Right cardiac atrium (tissue), 5 donors: ENCODE measurements around the gene MIA. TPM values are rescaled to one million over a fixed set of nuclear protein-coding genes. Genes with fewer than 3 reads are reported as not detected.
"Not testable (repeated sequence)": the region's sequence is repeated elsewhere in the genome, so short reads cannot be mapped to it uniquely, and the experiment has no call there.

ENCODE experiments used
- ATAC-seq, 2 donors: fragments of 200-7000 bp; cut with Tn5 transposase; one replicate each; pipeline versions ENCODE4 v1.8.0 to v1.9.1; 2020; ENCODE audit warnings: moderate library complexity in 2 of 2, mild to moderate bottlenecking in 1 of 2
- DNase-seq, 3 donors: peaks; one replicate each; pipeline ENCODE4 v3.0.0-alpha.2; 2020
- H3K27ac ChIP-seq: one replicate; pipeline ENCODE4 v1.5.1; 2013; ENCODE audit warnings: mild to moderate bottlenecking, low read length, control low read depth, moderate library complexity
- H3K27me3 ChIP-seq: one replicate; pipeline ENCODE4 v1.6.1; 2013; ENCODE audit not compliant: control insufficient read depth, insufficient read depth
- H3K4me1 ChIP-seq: one replicate; pipeline ENCODE4 v1.6.1; 2013; ENCODE audit warnings: low read length; ENCODE audit not compliant: control insufficient read depth, insufficient read depth
- H3K4me3 ChIP-seq: one replicate; pipeline ENCODE4 v1.5.1; 2013; ENCODE audit warnings: low read length, control low read depth
- H3K9me3 ChIP-seq: one replicate; pipeline ENCODE4 v1.6.1; 2013; ENCODE audit warnings: low read length; ENCODE audit not compliant: control insufficient read depth
- WGBS: extraction: QIAGEN DNeasy Blood & Tissue Kit; methylation state at CpG from one replicate; pipeline ENCODE4 v1.1.7; 2013; 5-methylcytosine and 5-hydroxymethylcytosine counted together
- intact Hi-C, 4 donors: fragments of 100-400 bp; cut with DNase I; formaldehyde crosslinking; loops; one replicate each; pipeline versions ENCODE4 v1.11.0 to v1.14.0; 2022 to 2023
- polyA plus RNA-seq: library from polyadenylated mRNA; stranded (reverse); fragments of 200-250 nt; gene quantifications from one replicate; pipeline ENCODE4 v1.2.3, GENCODE V29; 2013
- total RNA-seq, 4 donors: library from RNA; stranded (reverse); fragmentation: NEBNext Ultra II Directional; extraction: Animal tissue kit (Norgen Biotek cat#: 25700); gene quantifications; one replicate each; pipeline ENCODE4 v1.2.1, GENCODE V29; 2021
- donor health status: healthy with polysubstance abuse.
- donor health status: DM: no; HTN: yes; CAD: no.
- donor health status: DM: no; HTN: no; CAD: no.
- donor health status: DM: no; HTN: yes; CAD: no; lungs with severe emphysema.
- donor health status: DM: yes; HTN: yes; CAD: no.

Gene MIA
- total and polyA plus RNA-seq, 5 donors: 0.71 to 3.7 (median 1.6) TPM

- Histone ChIP-seq H3K27me3 (no peaks in the 10 kb centered on the region), H3K4me3 (no peak overlapping the region), H3K4me1 (peaks cover 4% of the 10 kb centered on the region), H3K27ac (no peak overlapping the region), H3K9me3 (no peaks in the 10 kb centered on the region)
- peak in 1 of 3 donors; percentile 19 for DNase-seq
- intact Hi-C loops: no loop called here
- ATAC-seq: no peak
- WGBS: 94% methylated on average over 14 of the region's 14 CpGs
These were observed 8.4 kb downstream of the MIA start for GRCh38 chr19:40783711-40784110.

- H3K27ac ChIP-seq, H3K9me3 ChIP-seq, H3K4me1 ChIP-seq, intact Hi-C loops, DNase-seq, ATAC-seq, H3K27me3 ChIP-seq, H3K4me3 ChIP-seq: not testable (repeated sequence)
- 96% methylated on average over 2 of the region's 2 CpGs for WGBS
These were observed 8.8 kb downstream of the MIA start for GRCh38 chr19:40784146-40784545.

- no peak overlapping the region for H3K27ac ChIP-seq
These were observed 10.2 kb downstream of the MIA start for GRCh38 chr19:40785526-40785925.

GRCh38 chr19:40786060-40787037 lies 11.0 kb downstream of the MIA start:
- 90% methylated on average over 25 of the region's 25 CpGs for WGBS
- H3K4me3 ChIP-seq: no peak overlapping the region
- ATAC-seq: no peak
- no peaks in the 10 kb centered on the region for H3K4me1 ChIP-seq
- H3K27ac ChIP-seq: no peak overlapping the region
- peak in 1 of 3 donors; percentile 57 for DNase-seq
- no peaks in the 10 kb centered on the region for H3K9me3 ChIP-seq
- H3K27me3 ChIP-seq: no peaks in the 10 kb centered on the region
- intact Hi-C loops: no loop called here

More at GRCh38 chr19:40785526-40785925, 10.2 kb downstream of the MIA start:
- 57% methylated on average over 1 of the region's 1 CpG for WGBS
- ATAC-seq: no peak
- Histone ChIP-seq H3K9me3 (no peaks in the 10 kb centered on the region), H3K4me1 (no peaks in the 10 kb centered on the region), H3K27me3 (no peaks in the 10 kb centered on the region), H3K4me3 (no peak overlapping the region)
- DNase-seq: no peak
- intact Hi-C loops: no loop called here

GRCh38 chr19:40791349-40791748 lies 16.0 kb downstream of the MIA start:
- WGBS: 66% methylated on average over 7 of the region's 7 CpGs
- H3K4me1 ChIP-seq: no peaks in the 10 kb centered on the region
- no peaks in the 10 kb centered on the region for H3K27me3 ChIP-seq
- DNase-seq (peak in 1 of 3 donors; percentile 59), ATAC-seq (peak; percentile 71 to 82)
- peak overlapping the region; percentile 28 for H3K27ac ChIP-seq
- no peaks in the 10 kb centered on the region for H3K9me3 ChIP-seq
- no peak overlapping the region for H3K4me3 ChIP-seq
- intact Hi-C loops: no loop called here

- ATAC-seq (no peak), DNase-seq (peak in 1 of 3 donors; percentile 28)
- no peak overlapping the region for H3K27ac ChIP-seq
- H3K4me1 ChIP-seq: no peaks in the 10 kb centered on the region
- no peak overlapping the region for H3K4me3 ChIP-seq
- H3K27me3 ChIP-seq: no peaks in the 10 kb centered on the region
- 75% methylated on average over 3 of the region's 3 CpGs for WGBS
- H3K9me3 ChIP-seq: no peaks in the 10 kb centered on the region
- intact Hi-C loops: no loop called here
These were observed 16.7 kb downstream of the MIA start for GRCh38 chr19:40791996-40792395.

- DNase-seq: peak in 1 of 3 donors; percentile 52
- Histone ChIP-seq H3K4me1 (peaks cover 17% of the 10 kb centered on the region), H3K27ac (peak overlapping the region; percentile 85), H3K4me3 (no peak overlapping the region), H3K27me3 (no peaks in the 10 kb centered on the region), H3K9me3 (no peaks in the 10 kb centered on the region)
- intact Hi-C loops: no loop called here
- ATAC-seq: no peak
- WGBS: 95% methylated on average over 14 of the region's 14 CpGs
These were observed 22.0 kb downstream of the MIA start for GRCh38 chr19:40797166-40797962.

GRCh38 chr19:40797963-40798682 lies 22.8 kb downstream of the MIA start:
- ATAC-seq (peak; percentile 29 to 34), DNase-seq (peak; percentile 69 to 89 (median 88))
- Histone ChIP-seq H3K27ac (peak overlapping the region; percentile 85), H3K4me1 (peaks cover 23% of the 10 kb centered on the region), H3K27me3 (no peaks in the 10 kb centered on the region), H3K9me3 (no peaks in the 10 kb centered on the region), H3K4me3 (peak overlapping the region; percentile 89)
- intact Hi-C loops: no loop called here
- 10% methylated on average over 28 of the region's 28 CpGs for WGBS

- WGBS: under 1% methylated on average over 107 of the region's 110 CpGs
- no peaks in the 10 kb centered on the region for H3K9me3 ChIP-seq
- ATAC-seq (peak; percentile 89 to 91), DNase-seq (peak; percentile 100)
- peaks cover 31% of the 10 kb centered on the region for H3K4me1 ChIP-seq
- intact Hi-C loops: no loop called here
- peak within 1 kb of the TSS; percentile 87 for H3K27ac ChIP-seq
- peak within 1 kb of the TSS; percentile 89 for H3K4me3 ChIP-seq
- no peaks in the 10 kb centered on the region for H3K27me3 ChIP-seq
These were observed 23.6 kb downstream of the MIA start, which contains the start of gene EGLN2 for GRCh38 chr19:40798683-40799557. Gene EGLN2, plus strand, starts transcription at chr19:40799191. Its CDS starts 1,382 bp downstream, at chr19:40800573.
